IMR-90 (cell line): ENCODE data around the gene CAP2.
"Not testable (repeated sequence)": the region's sequence is repeated elsewhere in the genome, so short reads cannot be mapped to it uniquely, and the experiment has no call there.

Source experiments
- POLR2A ChIP-seq: IDR thresholded peaks from 2 replicates; pipeline ENCODE4 v1.6.1; 2012; ENCODE audit warnings: mild to moderate bottlenecking, low read depth, low read length
- TF ChIP-seq, protein P1 (sequence below): conservative IDR thresholded peaks from 2 replicates; pipeline ENCODE4 v1.5.1; 2012; ENCODE audit warnings: mild to moderate bottlenecking, low read depth, low read length, improper control_type of control experiment

- TF ChIP-seq POLR2A: not testable (repeated sequence)
- TF ChIP-seq, protein P1, sequence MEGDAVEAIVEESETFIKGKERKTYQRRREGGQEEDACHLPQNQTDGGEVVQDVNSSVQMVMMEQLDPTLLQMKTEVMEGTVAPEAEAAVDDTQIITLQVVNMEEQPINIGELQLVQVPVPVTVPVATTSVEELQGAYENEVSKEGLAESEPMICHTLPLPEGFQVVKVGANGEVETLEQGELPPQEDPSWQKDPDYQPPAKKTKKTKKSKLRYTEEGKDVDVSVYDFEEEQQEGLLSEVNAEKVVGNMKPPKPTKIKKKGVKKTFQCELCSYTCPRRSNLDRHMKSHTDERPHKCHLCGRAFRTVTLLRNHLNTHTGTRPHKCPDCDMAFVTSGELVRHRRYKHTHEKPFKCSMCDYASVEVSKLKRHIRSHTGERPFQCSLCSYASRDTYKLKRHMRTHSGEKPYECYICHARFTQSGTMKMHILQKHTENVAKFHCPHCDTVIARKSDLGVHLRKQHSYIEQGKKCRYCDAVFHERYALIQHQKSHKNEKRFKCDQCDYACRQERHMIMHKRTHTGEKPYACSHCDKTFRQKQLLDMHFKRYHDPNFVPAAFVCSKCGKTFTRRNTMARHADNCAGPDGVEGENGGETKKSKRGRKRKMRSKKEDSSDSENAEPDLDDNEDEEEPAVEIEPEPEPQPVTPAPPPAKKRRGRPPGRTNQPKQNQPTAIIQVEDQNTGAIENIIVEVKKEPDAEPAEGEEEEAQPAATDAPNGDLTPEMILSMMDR: not testable (repeated sequence)
Measured at GRCh38 chr6:17414395-17414794, 21.0 kb downstream of the CAP2 start.
